Tibial nerve (tissue), 4 donors: ENCODE measurements around the gene PCBP4.

Source experiments
- EP300 ChIP-seq, 2 donors: sonication (generic); formaldehyde crosslinking; IDR thresholded peaks; one replicate each; pipeline ENCODE4 v1.6.1; 2017; ENCODE audit warnings: antibody characterized with exemption in 2 of 2, mild to moderate bottlenecking in 1 of 2
- POLR2A ChIP-seq, 2 donors: fragments of 450-650 bp; IDR thresholded peaks; one replicate each; pipeline ENCODE4 v1.6.1; 2017; ENCODE audit warnings: antibody characterized with exemption in 2 of 2, mild to moderate bottlenecking in 2 of 2, moderate library complexity in 2 of 2
- TF ChIP-seq, protein P1 (sequence below), 5 experiments: fragments of 200-600 bp in 3 of 5; fragments of 450-650 bp in 2 of 5; sonication (generic) in 3 of 5; IDR thresholded peaks; one replicate each; pipeline ENCODE4 v1.5.1; 2016 to 2019; ENCODE audit warnings: antibody characterized with exemption in 5 of 5, mild to moderate bottlenecking in 3 of 5, moderate library complexity in 2 of 5

DNA sequence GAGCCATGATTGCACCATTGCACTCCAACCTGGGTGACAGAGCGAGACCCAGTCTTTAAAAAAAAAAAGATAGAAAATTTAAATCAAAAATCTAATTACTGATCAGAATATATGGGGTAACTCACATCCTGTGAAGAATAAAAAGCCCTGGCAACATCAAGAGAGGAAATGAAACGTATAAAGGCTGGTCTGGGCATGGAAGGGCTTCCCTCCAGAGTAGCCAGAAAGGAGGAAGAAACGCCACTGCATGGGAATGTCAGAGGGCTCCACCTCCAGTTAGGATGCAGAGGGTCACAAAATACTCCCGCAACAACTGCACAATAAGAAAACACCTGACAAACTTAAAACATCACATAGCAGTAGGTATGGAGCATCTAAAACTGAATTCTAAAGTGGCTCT is 59.2 kb downstream of the PCBP4 start:
- TF ChIP-seq, protein P1, sequence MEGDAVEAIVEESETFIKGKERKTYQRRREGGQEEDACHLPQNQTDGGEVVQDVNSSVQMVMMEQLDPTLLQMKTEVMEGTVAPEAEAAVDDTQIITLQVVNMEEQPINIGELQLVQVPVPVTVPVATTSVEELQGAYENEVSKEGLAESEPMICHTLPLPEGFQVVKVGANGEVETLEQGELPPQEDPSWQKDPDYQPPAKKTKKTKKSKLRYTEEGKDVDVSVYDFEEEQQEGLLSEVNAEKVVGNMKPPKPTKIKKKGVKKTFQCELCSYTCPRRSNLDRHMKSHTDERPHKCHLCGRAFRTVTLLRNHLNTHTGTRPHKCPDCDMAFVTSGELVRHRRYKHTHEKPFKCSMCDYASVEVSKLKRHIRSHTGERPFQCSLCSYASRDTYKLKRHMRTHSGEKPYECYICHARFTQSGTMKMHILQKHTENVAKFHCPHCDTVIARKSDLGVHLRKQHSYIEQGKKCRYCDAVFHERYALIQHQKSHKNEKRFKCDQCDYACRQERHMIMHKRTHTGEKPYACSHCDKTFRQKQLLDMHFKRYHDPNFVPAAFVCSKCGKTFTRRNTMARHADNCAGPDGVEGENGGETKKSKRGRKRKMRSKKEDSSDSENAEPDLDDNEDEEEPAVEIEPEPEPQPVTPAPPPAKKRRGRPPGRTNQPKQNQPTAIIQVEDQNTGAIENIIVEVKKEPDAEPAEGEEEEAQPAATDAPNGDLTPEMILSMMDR (IDR thresholded peaks at IDR 0.05): no peak
- TF ChIP-seq POLR2A (IDR thresholded peaks at IDR 0.05) (no peak), EP300 (IDR thresholded peaks at IDR 0.05) (no peak)
